ENCODE measurements around the gene NAV1.

The NAV1 gene

GRCh38 chr1:201551877-201552731 lies 13.2 kb downstream of the NAV1 start:
- DNase-seq (ENCODE audit: low read depth), result no peak

GRCh38 chr1:201552941-201553351 lies 14.0 kb downstream of the NAV1 start:
- no peak for DNase-seq (ENCODE audit: low read depth)

DNA sequence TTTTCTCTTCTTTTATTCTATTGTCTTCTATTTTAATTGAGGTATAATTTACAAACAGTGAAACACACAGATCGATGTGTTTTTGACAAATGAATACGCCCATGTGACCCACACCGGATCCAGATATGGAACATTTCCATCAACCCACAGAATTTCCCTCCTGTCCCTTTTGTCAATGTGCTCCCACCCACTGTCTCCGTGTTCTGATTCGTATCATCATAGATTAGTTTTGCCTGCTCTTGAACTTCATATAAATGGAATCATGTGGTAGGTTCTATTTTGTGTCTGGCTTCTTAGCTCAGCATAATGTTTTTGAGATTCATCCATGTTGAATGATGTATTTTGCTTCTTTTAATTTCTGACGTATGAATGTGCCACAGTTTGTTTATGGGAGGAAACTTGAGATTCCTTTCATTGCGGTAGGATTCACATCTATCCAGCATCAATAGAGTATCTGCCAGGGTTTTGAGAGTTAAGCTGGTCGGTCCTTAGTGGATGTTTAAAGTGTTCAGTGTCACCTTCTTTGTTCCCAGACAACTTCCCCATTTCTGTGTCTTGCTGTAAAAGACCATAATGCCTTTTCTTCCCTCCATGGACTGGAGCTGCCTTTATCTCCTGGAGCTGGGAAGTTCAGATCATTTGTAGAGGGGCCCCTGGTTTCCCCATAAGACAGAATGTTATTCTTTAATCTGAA lies 14.7 kb downstream of the NAV1 start:
- DNase-seq (ENCODE audit: low read depth), result no peak

DNA sequence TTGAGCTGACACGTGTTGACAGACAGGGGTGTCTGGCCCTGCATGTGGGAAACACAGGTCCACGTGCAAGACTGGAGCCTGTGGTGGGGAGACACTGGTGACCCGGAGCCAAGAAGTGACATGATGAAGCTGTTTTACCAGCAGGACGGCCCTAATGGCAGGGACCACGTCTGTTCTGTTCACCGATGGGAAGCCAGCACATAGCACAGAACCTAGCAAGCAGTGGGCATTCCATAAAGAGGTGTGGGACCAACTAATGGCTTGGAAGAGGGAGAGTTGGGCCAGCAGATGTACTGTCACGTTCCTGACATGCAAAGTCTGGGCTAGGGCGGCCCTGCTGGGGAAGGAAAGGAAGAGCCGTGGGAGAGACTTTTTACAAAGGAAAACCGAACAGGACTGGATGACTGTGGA lies 15.3 kb downstream of the NAV1 start:
- no peak for DNase-seq (ENCODE audit: low read depth)

GRCh38 chr1:201554789-201555592 lies 16.1 kb downstream of the NAV1 start:
- DNase-seq (ENCODE audit: low read depth), result no peak

DNA sequence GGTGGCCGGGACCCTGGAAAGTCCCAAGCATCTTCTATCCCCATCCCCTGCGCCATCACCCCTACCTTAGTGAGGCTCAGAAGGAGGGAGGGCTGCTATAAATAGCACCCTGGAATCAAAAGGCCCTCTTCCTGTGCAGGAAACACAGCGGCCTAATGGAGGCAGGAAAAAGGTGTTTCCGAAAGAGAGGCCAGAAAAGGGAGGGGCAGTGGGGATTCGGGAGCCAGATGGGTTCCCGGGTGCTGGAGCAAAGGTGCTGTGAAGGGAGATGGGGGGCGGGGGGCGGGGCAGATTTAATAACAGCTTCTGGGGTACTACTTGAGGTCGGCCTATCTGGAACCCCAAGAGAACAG lies 16.6 kb downstream of the NAV1 start:
- no peak for DNase-seq (ENCODE audit: low read depth)

GRCh38 chr1:201556841-201557571 lies 18.1 kb downstream of the NAV1 start:
- no peak for DNase-seq (ENCODE audit: low read depth)

GRCh38 chr1:201557572-201557958 lies 18.6 kb downstream of the NAV1 start:
- DNase-seq (ENCODE audit: low read depth), result no peak

DNA sequence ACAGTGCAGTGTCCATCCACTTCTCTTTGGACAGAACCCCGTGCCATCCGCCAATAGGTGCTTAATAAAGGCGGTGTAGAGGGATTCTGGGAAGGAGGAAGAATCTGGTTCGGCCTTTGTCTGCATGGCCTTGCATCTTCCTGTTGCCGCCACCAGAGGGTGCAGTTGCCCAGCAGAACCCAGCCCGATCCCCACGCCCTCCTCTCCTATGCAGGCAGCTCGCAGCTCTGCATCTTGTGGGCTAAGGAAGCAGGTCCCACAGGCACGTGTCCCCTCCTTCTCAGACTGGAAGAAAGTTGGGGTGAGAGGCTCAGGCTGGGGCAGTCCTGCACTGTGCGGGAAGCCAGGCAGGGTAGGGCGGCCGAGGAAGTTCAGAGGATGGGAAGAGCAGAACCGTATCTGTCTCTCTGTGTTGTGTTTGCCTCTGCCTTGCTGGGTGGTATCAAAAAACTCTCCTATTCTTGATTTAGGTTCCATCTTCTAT lies 20.8 kb downstream of the NAV1 start:
- peak; percentile 35 for DNase-seq (ENCODE audit: low read depth)

DNA sequence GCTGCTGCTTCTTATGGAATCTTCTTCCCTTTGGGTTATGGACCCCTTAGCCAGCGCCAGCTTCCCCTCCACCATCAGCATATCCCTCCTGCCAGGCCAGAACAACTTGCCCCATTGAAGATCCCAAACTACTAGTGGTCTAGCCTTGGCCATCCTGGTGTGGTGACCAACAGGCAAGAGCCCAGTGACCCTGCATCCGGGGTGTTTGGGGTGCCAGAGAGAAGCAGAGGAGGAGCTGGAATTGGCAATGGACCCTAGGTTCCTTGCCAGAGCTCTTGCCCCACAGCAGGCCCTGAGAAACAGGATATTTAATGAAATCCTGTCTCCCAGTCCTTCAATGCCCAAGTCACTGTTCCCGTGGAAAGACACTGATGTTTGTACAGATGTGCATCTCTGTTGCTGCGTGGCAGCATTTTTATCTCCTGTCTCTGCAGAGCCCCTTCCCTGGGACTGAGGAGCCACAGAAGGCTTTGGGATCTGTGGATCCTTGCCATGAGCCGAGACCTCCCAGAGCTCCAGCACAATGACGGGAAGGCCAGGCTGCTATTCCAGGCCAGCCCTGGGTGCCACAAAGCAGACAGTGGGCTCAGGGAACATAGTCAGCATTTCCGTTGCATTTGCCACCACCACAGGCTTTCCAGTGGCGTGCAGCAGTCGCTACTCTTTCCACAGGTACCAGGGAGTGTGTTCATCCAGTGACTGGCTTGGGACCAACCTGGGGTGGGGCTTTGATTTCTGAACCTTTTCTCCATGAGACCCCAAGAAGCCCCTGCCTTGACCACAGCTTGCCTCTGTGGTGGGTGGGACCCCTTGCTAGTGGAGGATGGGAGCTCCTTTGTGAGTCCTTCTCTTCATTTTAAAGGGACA lies 21.6 kb downstream of the NAV1 start:
- DNase-seq (ENCODE audit: low read depth), result no peak

- no peak for DNase-seq (ENCODE audit: low read depth)
Measured at GRCh38 chr1:201561195-201561564, 22.3 kb downstream of the NAV1 start.

DNA sequence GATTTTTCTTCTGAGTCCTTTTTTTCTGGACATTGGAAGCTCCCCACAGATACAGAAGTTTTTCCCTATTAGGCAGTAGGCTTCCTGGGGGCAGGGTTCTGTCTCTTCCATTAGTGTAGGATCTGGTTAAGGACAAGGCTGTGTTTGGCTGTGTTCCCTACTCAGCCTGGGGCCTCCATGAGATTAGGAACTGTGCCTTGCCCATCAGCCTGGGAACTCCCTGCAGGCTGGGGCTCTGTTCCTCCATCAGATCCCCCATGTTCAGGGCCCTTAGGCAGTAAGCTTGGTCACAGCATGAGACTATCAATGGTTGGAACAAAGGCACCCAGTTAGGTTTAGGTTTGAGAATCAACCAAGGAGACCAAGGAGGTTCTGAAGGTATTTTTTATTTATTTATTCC lies 22.7 kb downstream of the NAV1 start:
- DNase-seq (ENCODE audit: low read depth), result no peak

DNA sequence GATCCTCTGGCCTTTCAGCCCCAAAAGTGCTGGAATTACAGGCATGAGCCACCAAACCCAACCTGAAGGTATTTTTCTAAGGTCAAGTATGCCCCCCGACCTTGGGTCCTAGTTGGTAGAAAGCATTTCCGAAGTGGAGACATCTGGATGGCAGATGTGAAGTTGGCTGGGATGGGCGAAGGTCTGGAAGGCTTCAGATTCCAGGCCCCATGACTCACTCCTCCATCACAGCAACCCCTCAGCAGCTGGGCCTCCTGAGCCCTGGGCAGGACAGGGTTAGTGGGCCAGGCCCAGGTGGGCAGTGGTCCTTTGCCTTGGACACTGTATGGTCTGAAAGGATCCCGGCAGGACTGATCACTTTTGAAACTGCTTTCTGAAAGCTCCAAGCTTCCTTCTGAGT lies 23.3 kb downstream of the NAV1 start:
- DNase-seq (ENCODE audit: low read depth), result no peak

- DNase-seq (ENCODE audit: low read depth), result no peak
Measured at GRCh38 chr1:201562659-201563405, 23.9 kb downstream of the NAV1 start.

GRCh38 chr1:201563406-201563780 lies 24.5 kb downstream of the NAV1 start:
- DNase-seq (ENCODE audit: low read depth), result no peak

DNA sequence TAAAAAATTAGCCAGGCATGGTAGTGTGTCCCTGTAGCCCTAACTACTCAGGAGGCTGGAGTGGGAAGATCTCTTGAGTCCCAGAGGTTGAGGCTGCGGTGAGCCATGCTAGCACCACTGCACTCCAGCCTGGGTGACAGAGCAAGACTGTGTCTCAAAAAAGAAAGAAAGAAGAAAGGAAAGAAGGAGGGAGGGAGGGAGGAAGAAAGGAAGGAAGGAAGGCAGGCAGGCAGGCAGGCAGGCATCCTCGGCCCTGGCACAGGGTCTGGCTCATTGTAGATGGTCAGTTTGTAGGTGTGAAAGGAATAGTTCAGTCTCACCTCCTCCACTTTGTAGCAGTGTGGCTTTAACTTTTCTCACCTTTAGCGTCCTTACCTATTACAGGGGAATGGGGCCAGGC lies 25.0 kb downstream of the NAV1 start:
- no peak for DNase-seq (ENCODE audit: low read depth)

- no peak for DNase-seq (ENCODE audit: low read depth)
Measured at GRCh38 chr1:201565024-201565730, 26.2 kb downstream of the NAV1 start.

DNA sequence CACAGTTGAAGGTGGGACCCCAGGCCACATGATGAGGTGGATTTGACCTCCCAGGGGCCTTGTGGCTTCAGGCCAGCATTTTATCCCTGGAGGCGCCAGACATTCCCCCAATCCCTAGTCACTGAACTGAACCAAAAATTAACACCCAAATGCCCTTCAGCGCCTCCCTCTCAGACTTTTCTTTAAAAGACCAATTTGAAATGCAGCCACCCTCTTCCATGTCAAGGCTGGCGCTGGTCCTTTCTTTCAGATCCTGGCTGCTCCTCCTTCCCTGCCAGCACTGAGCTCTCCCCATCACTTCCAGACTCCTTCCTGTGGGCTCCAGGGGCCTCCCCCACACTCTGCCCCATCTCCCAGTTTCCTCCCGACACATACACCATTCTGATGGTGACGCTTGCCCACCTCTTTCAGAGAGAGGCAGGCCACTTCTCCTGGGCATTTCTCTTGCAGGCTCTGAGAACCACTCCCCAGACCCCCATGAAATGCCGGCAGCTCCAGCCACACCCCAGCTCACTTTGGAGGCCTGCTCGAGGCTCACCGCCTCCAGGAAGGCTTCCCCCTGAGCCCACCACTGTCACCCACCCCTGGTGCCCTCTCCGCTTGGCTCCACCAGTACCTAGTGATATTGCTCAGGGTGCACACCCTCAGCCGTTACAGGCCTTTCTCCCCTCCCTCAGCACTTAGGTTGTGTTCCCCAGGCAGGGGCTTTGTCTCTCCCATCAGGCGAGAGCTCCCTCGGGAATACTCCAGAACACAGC lies 27.0 kb downstream of the NAV1 start:
- DNase-seq (ENCODE audit: low read depth), result no peak

DNA sequence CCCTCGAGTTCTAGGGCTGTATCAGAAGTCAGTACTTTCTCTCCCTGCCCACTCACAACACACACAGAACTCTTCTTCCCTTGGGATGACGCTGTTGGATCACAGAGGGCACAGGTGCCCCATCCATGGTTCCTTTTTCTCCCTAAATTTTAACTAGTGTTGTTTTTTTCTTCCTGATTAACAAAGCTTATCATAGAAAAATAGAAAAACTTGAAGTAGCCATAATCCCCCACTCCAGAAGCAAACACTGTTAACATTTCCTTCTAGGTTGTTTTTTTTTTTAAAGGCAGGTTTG lies 27.5 kb downstream of the NAV1 start:
- DNase-seq (ENCODE audit: low read depth), result no peak

Measured in stimulated activated CD4-positive, alpha-beta T cell treated with anti-CD3 and anti-CD28 coated beads, Interleukin-2, amount 100 ng/mL, for 4 hours (primary cell).